ENCODE data around the gene SPHK2.

- TF ChIP-seq CTCF (IDR thresholded peaks at IDR 0.05) (no peak), POLR2A (IDR thresholded peaks at IDR 0.05) (no peak)
Measured at GRCh38 chr19:48665786-48666185, 46.5 kb downstream of the SPHK2 start.
